NCI-H2196 (cell line): Measurements from ENCODE around the gene CAMTA2.
A peak's percentile ranks its signal among the peaks of the same experiment; 100 is the strongest.

Experiments
- DNase-seq: peaks from one replicate; lab custom pipeline; 2025; ENCODE audit not compliant: unreplicated experiment; lab: John Stamatoyannopoulos, UW

CAMTA2 gene

GRCh38 chr17:4999430-5000093 lies 12.1 kb upstream of the CAMTA2 start:
- no peak for DNase-seq

GRCh38 chr17:4998732-4999429 lies 11.4 kb upstream of the CAMTA2 start:
- no peak for DNase-seq

- DNase-seq = no peak
These were observed 10.7 kb upstream of the CAMTA2 start for GRCh38 chr17:4998027-4998731.

- DNase-seq = peak; percentile 84
These were observed 10.0 kb upstream of the CAMTA2 start, which contains the start of the genes INCA1 and KIF1C for GRCh38 chr17:4997302-4998026. Gene INCA1 (minus strand): TSS chr17:4997522. CDS start chr17:4994437, 3,085 bp downstream. Gene KIF1C (plus strand): TSS chr17:4997950. CDS start chr17:5000247, 2,297 bp downstream.

GRCh38 chr17:4994081-4994595 lies 6.7 kb upstream of the CAMTA2 start:
- no peak for DNase-seq

GRCh38 chr17:4987767-4988567 lies 492 bp upstream of the CAMTA2 start:
- DNase-seq = no peak

- DNase-seq = no peak
These were observed 1.1 kb downstream of the CAMTA2 start for GRCh38 chr17:4986403-4986802.

- DNase-seq = no peak
These were observed 5.2 kb downstream of the CAMTA2 start for GRCh38 chr17:4982305-4982704.

- peak; percentile 10 for DNase-seq
These were observed 6.7 kb downstream of the CAMTA2 start for GRCh38 chr17:4980644-4981216.

GRCh38 chr17:4978726-4979125 lies 8.7 kb downstream of the CAMTA2 start:
- no peak for DNase-seq

GRCh38 chr17:4974115-4974670 lies 13.3 kb downstream of the CAMTA2 start:
- DNase-seq = no peak

- DNase-seq = no peak
These were observed 14.0 kb downstream of the CAMTA2 start for GRCh38 chr17:4973256-4974114.

- no peak for DNase-seq
These were observed 14.7 kb downstream of the CAMTA2 start for GRCh38 chr17:4972752-4973151.

- no peak for DNase-seq
These were observed 15.2 kb downstream of the CAMTA2 start for GRCh38 chr17:4972322-4972721.

- DNase-seq = no peak
These were observed 15.6 kb downstream of the CAMTA2 start for GRCh38 chr17:4971826-4972225.

GRCh38 chr17:4970273-4970672 lies 17.2 kb downstream of the CAMTA2 start:
- DNase-seq = no peak

GRCh38 chr17:4969551-4970173 lies 17.8 kb downstream of the CAMTA2 start:
- DNase-seq = no peak

GRCh38 chr17:4969047-4969550 lies 18.4 kb downstream of the CAMTA2 start:
- DNase-seq = no peak
